ENCODE results near the gene PRDM7.

The PRDM7 gene

DNA sequence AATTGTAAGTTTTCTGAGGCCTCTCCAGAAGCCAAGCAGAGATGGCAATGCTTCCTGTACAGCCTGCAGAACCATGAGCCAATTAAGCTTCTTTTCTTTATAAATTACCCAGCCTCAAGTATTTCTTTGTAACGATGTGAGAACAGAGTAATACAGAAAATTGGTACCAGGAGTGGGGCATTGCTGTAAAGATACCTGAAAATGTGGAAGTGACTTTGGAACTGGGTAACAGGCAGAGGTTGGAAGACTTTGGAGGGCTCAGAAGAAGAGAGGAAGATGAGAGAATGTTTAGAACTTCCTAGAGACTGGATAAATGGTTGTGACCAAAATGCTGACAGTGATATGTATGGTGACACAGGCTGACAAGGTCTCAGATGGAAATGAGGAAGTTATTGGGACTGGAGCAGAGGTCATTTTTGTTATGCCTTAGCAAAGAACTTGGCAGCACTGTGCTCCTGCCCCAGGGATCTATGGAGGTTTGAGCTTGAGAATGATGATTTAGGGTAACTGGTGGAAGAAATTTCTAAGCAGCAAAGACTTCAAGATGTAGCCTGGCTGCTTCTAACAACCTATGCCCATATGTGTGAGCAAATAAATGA is 23.1 kb downstream of the PRDM7 start:
- no peaks in the 10 kb centered on the region for H3K36me3 ChIP-seq (replicated peaks)
- H3K9me3 ChIP-seq, result peaks cover 15% of the 10 kb centered on the region
- peaks cover 3% of the 10 kb centered on the region; the same call in 1 of the 2 replicates for H3K4me1 ChIP-seq
- H3K27me3 ChIP-seq (ENCODE audit: low read depth), result peaks cover 5% of the 10 kb centered on the region; the same call in 1 of the 2 replicates
- in situ Hi-C loops (cut with MboI; ENCODE audit: low sequenced_read_pairs), result no loop called here
- no peak overlapping the region for H3K4me3 ChIP-seq
- DNase-seq (ENCODE audit: low spot score in 2 of 2), result no peak

DNA sequence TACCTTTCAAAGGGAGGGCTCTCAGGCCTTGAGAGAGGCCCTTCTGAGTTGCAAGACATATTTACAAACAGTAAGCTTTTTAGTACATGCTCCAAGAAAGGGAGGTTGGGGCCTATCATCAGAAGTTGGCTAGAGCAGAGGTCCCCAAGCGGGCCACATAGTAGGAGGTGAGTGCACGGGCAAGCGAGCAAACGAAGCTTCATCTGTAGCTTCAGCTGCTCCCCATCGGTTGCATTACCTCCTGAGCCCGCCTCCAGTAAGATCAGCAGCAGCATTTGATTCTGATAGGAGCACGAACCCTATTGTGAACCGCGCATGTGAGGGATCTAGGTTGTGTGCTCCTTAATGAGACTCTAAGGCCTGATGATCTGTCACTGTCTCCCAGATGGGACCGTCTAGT is 26.2 kb downstream of the PRDM7 start:
- Histone ChIP-seq H3K27me3 (ENCODE audit: low read depth) (no peaks in the 10 kb centered on the region), H3K36me3 (replicated peaks) (no peaks in the 10 kb centered on the region), H3K9me3 (peaks cover 15% of the 10 kb centered on the region), H3K4me1 (peaks cover 7% of the 10 kb centered on the region; the same call in 1 of the 2 replicates), H3K4me3 (no peak overlapping the region)
- in situ Hi-C loops (cut with MboI; ENCODE audit: low sequenced_read_pairs), result no loop called here
- DNase-seq (ENCODE audit: low spot score in 2 of 2), result no peak

DNA sequence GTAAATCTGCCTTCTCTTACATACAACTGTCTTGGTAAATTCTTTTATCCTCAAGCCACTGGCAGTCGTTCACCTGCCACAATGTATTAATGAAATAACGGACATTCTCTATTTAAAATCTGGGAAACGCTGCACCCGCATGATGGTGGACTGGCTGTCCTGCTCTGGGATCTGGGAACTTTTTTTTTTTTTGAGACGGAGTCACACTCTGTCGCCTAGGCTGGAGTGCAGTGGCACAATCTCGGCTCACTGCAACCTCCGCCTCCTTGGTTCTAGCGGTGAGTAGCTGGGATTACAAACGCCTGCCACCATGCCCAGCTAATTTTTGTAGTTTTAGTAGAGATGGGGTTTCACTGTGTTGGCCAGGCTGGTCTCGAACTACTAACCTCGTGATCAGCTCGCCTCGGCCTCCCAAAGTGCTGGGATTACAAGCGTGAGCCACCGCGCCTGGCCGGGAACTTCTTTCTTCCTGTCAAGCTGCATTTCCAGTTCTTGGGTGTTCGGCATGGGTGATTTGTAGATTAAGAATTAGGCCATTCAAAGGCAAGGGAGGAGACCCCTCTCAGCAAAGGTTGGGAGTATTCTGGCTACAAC is 28.3 kb downstream of the PRDM7 start:
- no peaks in the 10 kb centered on the region for H3K27me3 ChIP-seq (ENCODE audit: low read depth)
- peaks cover 2% of the 10 kb centered on the region; the same call in 1 of the 2 replicates for H3K9me3 ChIP-seq
- in situ Hi-C loops (cut with MboI; ENCODE audit: low sequenced_read_pairs), result no loop called here
- DNase-seq (ENCODE audit: low spot score in 2 of 2), result no peak
- H3K36me3 ChIP-seq (replicated peaks), result no peaks in the 10 kb centered on the region
- no peak overlapping the region for H3K4me3 ChIP-seq
- peaks cover 7% of the 10 kb centered on the region; the same call in 1 of the 2 replicates for H3K4me1 ChIP-seq

DNA sequence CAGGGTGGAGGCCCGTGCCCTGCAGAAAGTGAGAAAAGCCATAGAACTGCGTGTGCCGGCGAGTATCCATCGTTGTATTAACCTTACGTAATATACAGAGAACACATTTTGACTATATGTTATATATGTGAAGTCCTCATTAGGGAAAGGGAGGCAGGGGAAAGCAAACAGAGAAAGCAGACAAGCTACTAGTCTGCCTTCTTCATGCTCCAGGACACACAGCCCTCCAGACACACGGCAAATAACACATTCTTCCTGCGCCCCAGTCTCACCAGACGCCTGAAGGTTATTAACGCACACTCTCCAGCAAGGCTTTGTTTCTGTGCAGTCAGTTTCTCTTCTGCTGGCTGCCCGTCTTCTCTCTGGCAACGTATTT is 28.8 kb downstream of the PRDM7 start:
- Histone ChIP-seq H3K4me3 (no peak overlapping the region), H3K4me1 (peaks cover 7% of the 10 kb centered on the region; the same call in 1 of the 2 replicates), H3K9me3 (no peaks in the 10 kb centered on the region), H3K36me3 (replicated peaks) (no peaks in the 10 kb centered on the region), H3K27me3 (ENCODE audit: low read depth) (no peaks in the 10 kb centered on the region)
- no peak for DNase-seq (ENCODE audit: low spot score in 2 of 2)
- in situ Hi-C loops (cut with MboI; ENCODE audit: low sequenced_read_pairs), result no loop called here

DNA sequence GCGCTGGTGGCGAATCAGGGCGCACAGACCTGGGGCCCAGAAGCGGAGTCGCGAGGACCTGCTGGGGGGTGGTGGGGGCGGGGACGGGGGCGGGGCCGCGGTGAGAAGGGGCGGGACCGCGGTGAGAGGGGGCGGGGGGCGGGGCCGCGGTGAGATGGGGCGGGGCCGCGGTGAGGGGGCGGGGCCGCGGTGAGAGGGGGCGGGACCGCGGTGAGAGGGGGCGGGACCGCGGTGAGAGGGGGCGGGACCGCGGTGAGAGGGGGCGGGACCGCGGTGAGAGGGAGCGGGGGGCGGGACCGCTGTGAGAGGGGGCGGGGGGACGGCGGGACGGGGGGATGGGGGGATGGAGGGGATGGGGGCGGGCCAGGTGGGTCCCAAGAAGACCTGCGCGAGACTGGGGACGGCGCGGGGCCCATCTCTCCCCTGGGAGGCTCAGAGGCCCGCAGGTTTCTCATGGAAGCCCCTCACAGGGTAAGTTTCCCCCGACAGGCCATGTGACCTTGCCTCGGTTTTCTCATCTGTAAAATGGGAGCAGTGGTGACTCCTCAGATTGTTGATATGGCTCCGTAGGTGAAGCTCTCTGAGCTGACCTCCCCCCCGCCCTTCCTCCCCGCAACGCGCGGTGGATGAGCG is 29.3 kb downstream of the PRDM7 start:
- H3K4me3 ChIP-seq, result no peak overlapping the region
- in situ Hi-C loops (cut with MboI; ENCODE audit: low sequenced_read_pairs), result no loop called here
- no peak for DNase-seq (ENCODE audit: low spot score in 2 of 2)

DNA sequence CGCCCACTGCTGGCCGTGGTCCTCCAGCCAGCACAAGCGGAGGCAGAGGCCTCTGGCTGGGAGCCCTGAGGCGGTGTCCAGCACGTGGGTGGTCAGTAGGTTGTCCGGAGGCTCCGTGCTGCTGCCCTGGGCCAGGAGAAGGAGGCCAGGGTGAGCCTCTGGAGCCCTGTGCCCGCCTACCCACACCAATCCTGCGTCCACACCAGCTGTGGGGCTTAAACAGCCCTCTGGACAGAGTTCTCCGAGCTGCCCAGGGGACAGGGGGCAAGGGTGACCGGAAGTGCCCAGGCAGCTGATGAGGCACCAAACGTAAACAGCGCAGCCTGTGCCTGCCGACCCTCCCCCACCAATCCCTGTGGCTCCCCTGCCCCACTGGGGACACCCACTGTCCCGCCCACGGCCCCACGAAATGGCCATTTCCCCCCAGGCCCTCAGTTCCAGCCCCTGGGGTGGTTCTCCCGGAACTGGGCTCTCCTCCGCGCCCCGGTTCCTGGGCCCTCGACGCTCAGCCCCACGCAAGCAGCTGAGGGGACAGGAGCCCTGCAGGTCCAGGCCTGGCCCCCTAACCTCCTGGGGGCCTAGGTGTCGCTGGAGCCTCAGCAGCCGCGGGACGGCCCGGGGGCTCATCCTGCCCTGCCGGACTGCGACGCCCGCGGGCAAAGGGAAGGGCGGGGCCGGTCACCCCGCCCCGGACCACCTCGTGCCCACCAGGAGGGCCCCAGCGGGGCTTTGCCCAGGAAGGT is 30.0 kb downstream of the PRDM7 start:
- H3K4me3 ChIP-seq, result no peak overlapping the region
- no peaks in the 10 kb centered on the region for H3K36me3 ChIP-seq (replicated peaks)
- in situ Hi-C loops (cut with MboI; ENCODE audit: low sequenced_read_pairs), result no loop called here
- H3K9me3 ChIP-seq, result no peaks in the 10 kb centered on the region
- H3K4me1 ChIP-seq, result peaks cover 7% of the 10 kb centered on the region; the same call in 1 of the 2 replicates
- H3K27me3 ChIP-seq (ENCODE audit: low read depth), result no peaks in the 10 kb centered on the region
- no peak for DNase-seq (ENCODE audit: low spot score in 2 of 2)

More for the DNA sequence above, 29.3 kb downstream of the PRDM7 start:
- Histone ChIP-seq H3K9me3 (no peaks in the 10 kb centered on the region), H3K27me3 (ENCODE audit: low read depth) (no peaks in the 10 kb centered on the region), H3K36me3 (replicated peaks) (no peaks in the 10 kb centered on the region), H3K4me1 (peaks cover 7% of the 10 kb centered on the region; the same call in 1 of the 2 replicates)

DNA sequence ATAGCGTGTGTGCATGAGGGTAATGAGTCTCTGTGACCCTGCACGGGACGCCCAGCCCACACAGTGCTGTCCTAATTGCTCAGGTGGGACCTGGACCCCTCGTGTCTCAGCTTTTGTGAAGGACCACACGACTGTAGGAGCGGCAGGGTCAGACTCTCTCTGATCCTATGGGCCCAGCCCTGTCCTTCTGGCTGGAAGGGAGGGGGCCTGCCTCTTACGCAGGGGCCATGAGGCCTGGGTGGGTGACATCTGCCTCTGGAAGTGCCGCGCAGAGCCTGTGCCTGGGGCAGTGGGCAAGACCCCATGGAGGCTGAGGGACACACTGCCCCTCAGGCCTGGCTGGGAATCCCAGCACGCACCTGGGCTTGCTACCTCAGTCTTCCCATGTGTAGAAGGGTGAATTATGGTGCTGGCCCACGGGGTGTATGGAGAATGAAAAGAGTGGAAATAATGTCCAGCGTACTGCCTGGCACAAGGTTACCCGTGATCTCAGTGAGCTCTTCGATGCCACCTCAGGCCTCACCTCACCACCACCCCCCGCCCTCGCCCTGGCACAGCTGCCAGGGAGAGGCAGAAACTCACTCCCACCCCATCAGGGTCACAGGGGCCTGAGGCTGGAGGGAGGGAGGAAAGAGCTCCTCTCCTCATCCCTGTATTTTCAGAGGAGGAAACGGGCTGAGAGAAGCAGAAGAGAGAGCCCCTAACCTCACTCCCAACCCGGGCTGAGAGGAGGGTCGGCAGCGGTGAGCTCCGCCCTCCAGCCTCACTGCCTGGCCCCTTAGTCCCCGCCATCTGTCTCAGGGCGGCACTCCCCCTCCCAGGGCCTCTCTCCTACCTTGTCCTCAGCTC is 30.8 kb downstream of the PRDM7 start:
- H3K27me3 ChIP-seq (ENCODE audit: low read depth), result no peaks in the 10 kb centered on the region
- no peak overlapping the region for H3K4me3 ChIP-seq
- in situ Hi-C loops (cut with MboI; ENCODE audit: low sequenced_read_pairs), result no loop called here

DNA sequence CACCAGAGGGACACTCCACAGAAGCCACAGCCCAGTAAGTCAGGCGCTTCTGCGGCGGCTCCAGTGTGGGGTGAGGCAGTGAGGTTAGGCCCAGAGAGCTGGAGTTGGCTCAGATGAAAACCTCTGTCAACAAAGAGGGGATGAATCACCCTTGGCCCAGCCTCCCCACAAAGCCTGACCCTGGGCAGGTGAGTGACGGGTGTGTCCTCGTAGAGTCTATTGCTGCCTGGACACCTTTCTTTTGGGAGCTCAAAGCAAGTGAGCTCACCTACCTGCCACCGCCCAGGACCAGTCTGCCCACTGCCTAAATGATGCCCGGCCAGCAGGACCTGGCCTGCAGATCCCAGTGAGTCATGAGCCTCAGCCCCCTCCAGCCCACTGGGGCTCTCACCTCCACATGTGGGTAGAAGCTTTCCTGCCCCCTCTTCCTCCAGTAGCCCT is 33.0 kb downstream of the PRDM7 start:
- Histone ChIP-seq H3K4me3 (no peak overlapping the region), H3K36me3 (replicated peaks) (no peaks in the 10 kb centered on the region), H3K9me3 (no peaks in the 10 kb centered on the region), H3K4me1 (peaks cover 4% of the 10 kb centered on the region; the same call in 1 of the 2 replicates), H3K27me3 (ENCODE audit: low read depth) (no peaks in the 10 kb centered on the region)
- no peak for DNase-seq (ENCODE audit: low spot score in 2 of 2)
- in situ Hi-C loops (cut with MboI; ENCODE audit: low sequenced_read_pairs), result no loop called here

More for the DNA sequence above, 30.8 kb downstream of the PRDM7 start:
- peak; percentile 4 to 65 for DNase-seq (ENCODE audit: low spot score in 2 of 2)
- no peaks in the 10 kb centered on the region for H3K9me3 ChIP-seq
- peaks cover 7% of the 10 kb centered on the region; the same call in 1 of the 2 replicates for H3K4me1 ChIP-seq
- no peaks in the 10 kb centered on the region for H3K36me3 ChIP-seq (replicated peaks)

DNA sequence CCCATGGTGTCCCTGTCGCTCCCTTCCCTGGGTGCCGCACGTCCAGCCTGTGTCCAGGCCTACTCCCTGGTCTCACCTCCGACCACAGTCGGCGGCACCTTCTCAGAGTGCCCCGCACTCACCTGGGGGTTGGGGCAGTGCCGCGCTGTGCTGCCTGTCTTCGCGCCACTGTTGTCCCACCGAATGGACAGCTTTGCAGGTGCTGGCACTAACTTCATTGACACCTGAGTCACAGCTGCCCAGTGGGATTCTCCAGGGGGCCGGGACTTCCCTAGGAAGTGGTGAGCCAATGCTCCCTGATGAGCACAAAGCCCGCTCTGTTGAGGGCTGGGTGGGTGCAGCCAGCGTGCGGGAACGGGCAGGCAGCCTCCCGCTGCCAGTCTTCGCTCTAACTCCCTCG is 33.6 kb downstream of the PRDM7 start:
- no peak for DNase-seq (ENCODE audit: low spot score in 2 of 2)
- Histone ChIP-seq H3K4me3 (no peak overlapping the region), H3K9me3 (no peaks in the 10 kb centered on the region), H3K4me1 (peaks cover 4% of the 10 kb centered on the region; the same call in 1 of the 2 replicates), H3K36me3 (replicated peaks) (peaks cover 5% of the 10 kb centered on the region), H3K27me3 (ENCODE audit: low read depth) (no peaks in the 10 kb centered on the region)
- in situ Hi-C loops (cut with MboI; ENCODE audit: low sequenced_read_pairs), result no loop called here

DNA sequence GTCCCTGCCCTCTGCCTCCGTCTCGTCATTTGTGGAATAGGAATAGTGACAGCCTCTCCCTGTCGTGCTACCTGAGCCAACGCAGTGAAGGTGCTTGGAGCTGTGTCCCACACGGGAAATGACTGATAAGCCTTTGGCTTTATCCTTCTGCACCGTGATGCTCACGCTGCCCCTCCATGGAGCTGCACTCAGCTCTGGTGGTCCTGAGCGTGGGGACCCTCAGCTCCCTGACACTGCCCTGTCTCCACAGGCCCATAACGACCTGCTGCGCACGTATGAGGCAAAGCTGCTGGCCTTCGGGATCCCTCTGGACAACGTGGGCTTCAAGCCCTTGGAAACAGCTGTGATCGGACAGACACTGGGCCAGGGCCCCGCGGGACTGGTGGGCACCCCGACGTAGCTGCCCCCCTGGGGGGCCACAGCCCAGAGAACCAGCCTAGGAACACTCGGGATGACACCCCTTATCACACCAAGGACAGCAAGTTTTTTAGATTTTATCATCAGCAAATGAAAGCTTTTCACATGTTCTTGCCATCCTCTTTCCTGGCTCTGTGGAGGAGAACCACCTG is 34.1 kb downstream of the PRDM7 start:
- Histone ChIP-seq H3K9me3 (no peaks in the 10 kb centered on the region), H3K4me1 (peaks cover 4% of the 10 kb centered on the region; the same call in 1 of the 2 replicates), H3K27me3 (ENCODE audit: low read depth) (no peaks in the 10 kb centered on the region), H3K36me3 (replicated peaks) (peaks cover 10% of the 10 kb centered on the region), H3K4me3 (no peak overlapping the region)
- DNase-seq (ENCODE audit: low spot score in 2 of 2), result no peak
- in situ Hi-C loops (cut with MboI; ENCODE audit: low sequenced_read_pairs), result no loop called here

DNA sequence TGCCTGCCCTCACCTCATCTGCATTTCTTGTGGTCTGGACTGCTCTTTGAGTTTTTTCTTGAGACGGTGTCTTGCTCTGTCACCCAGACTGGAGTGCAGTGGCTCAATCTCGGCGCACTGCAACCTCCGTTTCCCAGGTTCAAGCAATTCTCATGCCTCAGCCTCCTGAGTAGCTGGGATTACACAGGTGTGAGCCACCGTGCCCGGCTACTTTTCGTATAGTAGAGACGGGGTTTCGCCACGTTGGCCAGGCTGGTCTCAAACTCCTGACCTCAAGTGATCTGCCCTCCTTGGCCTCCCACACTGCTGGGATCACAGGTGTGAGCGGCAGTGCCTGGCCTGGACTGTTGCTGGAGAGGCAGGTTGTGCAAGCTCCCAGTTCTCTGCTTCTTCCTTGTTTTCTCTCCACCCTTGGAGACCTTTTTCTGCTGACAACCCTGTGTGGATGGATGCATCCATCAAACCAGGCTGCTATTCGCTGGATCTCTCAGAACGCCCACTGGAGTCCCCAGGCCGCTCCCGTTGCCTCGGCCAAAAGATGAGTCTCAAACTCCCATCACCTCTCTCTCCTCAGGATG is 35.1 kb downstream of the PRDM7 start:
- Histone ChIP-seq H3K4me3 (no peak overlapping the region), H3K27me3 (ENCODE audit: low read depth) (no peaks in the 10 kb centered on the region), H3K36me3 (replicated peaks) (peaks cover 17% of the 10 kb centered on the region), H3K9me3 (no peaks in the 10 kb centered on the region), H3K4me1 (no peaks in the 10 kb centered on the region; the same call in 1 of the 2 replicates)
- DNase-seq (ENCODE audit: low spot score in 2 of 2), result no peak
- in situ Hi-C loops (cut with MboI; ENCODE audit: low sequenced_read_pairs), result no loop called here

DNA sequence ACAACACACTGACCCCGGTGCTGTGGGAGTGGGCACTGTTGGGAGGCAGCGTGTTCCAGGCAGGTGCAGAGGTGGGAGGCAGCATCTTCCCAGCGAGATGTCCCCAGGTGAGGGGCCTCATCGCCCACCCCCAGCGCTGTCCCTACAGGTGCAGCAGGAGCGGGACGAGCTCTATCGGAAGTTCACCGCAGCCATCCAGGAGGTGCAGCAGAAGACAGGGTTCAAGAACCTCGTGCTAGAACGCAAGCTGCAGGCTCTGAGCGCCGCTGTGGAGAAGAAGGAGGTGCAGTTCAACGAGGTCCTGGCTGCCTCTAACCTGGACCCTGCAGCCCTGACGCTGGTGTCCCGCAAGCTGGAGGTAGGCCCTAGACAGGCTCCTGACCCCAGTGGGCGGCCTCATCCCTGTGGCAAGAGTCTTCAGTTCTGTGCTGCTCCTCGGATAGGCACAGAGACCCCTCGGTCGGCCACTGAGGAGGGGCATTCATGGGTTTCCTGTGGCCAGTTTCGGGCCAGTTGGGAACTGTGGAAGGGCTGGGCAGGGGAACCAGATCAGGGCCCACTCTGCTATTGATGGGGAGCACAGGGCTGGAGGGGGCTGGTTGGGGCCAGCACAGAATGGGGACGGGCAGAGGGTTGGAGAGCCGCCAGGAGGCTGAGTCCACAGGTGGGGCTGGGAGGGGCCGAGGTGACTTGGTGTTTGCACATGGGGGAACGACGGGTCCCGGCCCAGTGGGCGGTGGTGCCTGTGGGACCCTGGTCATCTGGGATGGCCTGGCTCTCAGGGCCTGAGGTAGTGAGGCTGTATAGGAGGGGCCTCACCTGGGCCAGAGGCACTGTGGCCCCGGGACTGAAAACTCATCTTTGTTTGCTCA is 36.7 kb downstream of the PRDM7 start:
- Histone ChIP-seq H3K4me3 (no peak overlapping the region), H3K4me1 (no peaks in the 10 kb centered on the region), H3K9me3 (no peaks in the 10 kb centered on the region), H3K36me3 (replicated peaks) (peaks cover 33% of the 10 kb centered on the region), H3K27me3 (ENCODE audit: low read depth) (no peaks in the 10 kb centered on the region)
- in situ Hi-C loops (cut with MboI; ENCODE audit: low sequenced_read_pairs), result no loop called here
- no peak for DNase-seq (ENCODE audit: low spot score in 2 of 2)

Data from HAP-1 (cell line).